Ovary (tissue), 3 donors: ENCODE data around the gene TGM2.

Source experiments
- EP300 ChIP-seq: sonication (generic); formaldehyde crosslinking; IDR thresholded peaks from one replicate; pipeline ENCODE4 v1.6.1; 2017; ENCODE audit warnings: antibody characterized with exemption
- POLR2A ChIP-seq: fragments of 450-650 bp; IDR thresholded peaks from one replicate; pipeline ENCODE4 v1.6.1; 2017; ENCODE audit warnings: antibody characterized with exemption, mild to moderate bottlenecking, moderate library complexity
- TF ChIP-seq, protein P1 (sequence below), 3 donors: fragments of 450-650 bp in 2 of 3; fragments of 200-600 bp in 1 of 3; IDR thresholded peaks; one replicate each; pipeline versions ENCODE4 v1.5.1 to v1.8.0; 2016 to 2022; ENCODE audit warnings: antibody characterized with exemption in 3 of 3, mild to moderate bottlenecking in 1 of 3
- donor health status: DM: no; HTN: no; CAD: no.

DNA sequence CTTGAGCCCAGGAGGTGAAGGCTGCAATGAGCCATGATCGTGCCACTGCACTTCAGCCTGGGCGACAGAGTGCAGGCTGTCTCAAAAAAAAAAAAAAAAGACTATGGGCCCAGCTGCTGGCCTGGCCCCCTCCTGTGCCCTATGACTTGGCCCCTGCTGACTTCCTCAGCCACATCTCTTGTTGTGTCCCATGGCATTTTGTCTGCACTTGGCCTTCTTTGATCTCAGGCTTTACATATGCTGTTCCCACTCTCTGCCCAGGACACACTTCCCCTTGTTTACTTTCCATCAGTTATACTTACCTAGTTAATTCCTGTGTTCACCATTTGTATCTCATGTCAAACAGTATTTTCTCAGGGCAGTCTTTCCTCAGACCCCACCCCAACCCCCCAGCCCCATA is 87.0 kb downstream of the TGM2 start:
- TF ChIP-seq, protein P1, sequence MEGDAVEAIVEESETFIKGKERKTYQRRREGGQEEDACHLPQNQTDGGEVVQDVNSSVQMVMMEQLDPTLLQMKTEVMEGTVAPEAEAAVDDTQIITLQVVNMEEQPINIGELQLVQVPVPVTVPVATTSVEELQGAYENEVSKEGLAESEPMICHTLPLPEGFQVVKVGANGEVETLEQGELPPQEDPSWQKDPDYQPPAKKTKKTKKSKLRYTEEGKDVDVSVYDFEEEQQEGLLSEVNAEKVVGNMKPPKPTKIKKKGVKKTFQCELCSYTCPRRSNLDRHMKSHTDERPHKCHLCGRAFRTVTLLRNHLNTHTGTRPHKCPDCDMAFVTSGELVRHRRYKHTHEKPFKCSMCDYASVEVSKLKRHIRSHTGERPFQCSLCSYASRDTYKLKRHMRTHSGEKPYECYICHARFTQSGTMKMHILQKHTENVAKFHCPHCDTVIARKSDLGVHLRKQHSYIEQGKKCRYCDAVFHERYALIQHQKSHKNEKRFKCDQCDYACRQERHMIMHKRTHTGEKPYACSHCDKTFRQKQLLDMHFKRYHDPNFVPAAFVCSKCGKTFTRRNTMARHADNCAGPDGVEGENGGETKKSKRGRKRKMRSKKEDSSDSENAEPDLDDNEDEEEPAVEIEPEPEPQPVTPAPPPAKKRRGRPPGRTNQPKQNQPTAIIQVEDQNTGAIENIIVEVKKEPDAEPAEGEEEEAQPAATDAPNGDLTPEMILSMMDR (IDR thresholded peaks at IDR 0.05), result no peak
- TF ChIP-seq EP300 (no peak), POLR2A (no peak)
